M059J (cell line): Measurements from ENCODE around the gene HPCA. TPM values are rescaled to one million over a fixed set of nuclear protein-coding genes. Genes with fewer than 3 reads are reported as not detected.

Experiments used
- DNase-seq: peaks from one replicate; pipeline ENCODE4 v3.0.0-alpha.2; 2012; ENCODE audit warnings: low read depth
- total RNA-seq: library from RNA; depleted of rRNA; stranded (reverse); fragments of >200 nt; shearing (Covaris generic); gene quantifications from 2 replicates; pipeline ENCODE4 v1.2.3, GENCODE V29; 2014

The HPCA gene
- total RNA-seq, 1 experiment from 2014 or later, result 0.07 TPM

DNA sequence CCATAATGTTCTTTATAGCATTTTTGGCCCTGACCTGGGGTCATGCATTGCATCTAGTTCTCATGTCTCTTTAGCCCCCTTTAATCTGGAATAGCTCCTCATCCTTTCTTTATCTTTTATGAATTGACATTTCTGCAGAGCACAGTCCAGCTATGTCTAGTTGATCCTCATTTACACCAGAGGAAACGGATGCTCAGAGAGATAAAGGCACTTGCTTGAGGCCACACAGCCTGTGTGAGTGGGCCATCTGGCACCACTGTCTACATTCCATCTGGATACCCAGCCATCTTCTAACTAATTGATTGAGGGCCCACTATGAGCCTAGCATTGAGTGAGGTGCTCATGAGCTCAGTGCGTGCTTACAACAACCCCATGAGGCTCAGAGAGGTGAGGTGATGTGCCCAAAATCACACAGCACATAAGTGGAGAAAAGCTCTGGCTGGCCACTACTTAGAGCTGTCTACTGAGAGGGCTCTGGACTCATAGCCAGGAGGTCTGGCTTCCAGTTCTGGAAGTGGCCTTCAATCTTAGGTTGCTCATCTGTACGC is 3.5 kb downstream of the HPCA start:
- DNase-seq, result no peak

DNA sequence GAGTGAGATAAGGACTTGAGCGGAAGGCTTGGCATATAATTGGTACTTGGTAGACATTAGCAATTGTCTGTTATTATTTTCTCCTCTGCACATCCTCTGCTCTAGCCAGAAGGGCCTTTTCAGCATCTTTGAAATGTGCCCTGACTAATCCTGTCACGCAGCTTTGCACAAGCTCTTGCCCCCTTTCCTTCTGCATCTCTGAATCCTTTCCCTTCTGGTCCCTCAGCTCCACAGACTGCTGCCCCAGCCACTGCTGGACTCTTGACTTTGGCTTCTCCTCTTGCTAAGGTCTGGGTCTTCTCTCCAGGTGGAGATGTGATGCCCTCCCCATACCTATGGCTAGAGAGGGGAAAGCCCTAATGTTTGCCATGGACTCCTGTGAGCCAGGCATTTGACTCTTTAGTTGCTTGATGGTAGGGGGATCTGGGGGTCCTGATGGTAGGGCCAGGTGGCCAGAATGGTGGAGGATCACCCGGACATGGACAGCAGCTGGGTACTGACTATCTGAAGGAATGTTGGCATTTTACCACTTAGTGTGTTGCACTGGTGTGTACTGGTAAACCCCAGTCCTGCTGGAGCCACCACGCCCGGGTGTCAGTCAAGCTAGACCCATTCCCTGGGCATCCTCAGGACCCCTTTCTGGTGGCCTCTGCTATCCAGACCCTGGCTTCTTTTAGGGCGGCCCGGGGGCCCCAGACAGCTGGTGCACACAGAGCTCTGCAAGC is 4.4 kb downstream of the HPCA start:
- no peak for DNase-seq

DNA sequence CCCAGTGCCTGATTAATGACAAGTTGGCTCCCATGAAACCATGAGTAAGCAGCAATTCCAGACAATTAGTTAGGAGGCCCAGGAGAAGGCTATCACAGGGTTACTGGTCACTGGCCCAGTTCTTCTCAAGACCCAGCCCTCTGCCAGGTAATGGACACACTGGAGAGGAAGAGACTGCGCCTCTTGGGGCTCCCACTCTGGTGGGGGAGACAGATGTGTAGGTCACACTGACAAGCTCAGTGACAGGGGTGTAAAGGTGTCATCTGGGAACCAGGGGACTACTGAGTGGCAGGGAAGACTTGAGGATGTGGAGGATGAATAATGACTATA is 4.9 kb downstream of the HPCA start:
- DNase-seq, result no peak

DNA sequence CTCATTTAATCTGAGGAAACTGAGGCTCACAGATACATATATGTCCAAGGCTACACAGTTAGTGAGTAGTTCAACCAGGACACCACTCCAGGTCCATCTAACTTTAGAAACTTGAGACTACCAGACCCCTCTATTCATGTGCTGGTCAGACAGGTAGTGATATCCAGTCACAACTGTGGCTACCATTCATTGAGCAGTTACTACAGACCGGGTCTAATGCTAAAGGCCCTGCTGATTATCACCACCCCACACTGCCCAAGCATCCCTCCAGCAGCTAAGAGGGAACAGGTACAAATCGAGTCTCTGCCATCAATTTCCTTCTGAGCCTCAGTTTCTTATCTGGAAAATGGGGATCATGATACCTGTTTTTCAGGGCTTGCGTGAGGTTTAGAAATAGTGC is 5.3 kb downstream of the HPCA start:
- no peak for DNase-seq

DNA sequence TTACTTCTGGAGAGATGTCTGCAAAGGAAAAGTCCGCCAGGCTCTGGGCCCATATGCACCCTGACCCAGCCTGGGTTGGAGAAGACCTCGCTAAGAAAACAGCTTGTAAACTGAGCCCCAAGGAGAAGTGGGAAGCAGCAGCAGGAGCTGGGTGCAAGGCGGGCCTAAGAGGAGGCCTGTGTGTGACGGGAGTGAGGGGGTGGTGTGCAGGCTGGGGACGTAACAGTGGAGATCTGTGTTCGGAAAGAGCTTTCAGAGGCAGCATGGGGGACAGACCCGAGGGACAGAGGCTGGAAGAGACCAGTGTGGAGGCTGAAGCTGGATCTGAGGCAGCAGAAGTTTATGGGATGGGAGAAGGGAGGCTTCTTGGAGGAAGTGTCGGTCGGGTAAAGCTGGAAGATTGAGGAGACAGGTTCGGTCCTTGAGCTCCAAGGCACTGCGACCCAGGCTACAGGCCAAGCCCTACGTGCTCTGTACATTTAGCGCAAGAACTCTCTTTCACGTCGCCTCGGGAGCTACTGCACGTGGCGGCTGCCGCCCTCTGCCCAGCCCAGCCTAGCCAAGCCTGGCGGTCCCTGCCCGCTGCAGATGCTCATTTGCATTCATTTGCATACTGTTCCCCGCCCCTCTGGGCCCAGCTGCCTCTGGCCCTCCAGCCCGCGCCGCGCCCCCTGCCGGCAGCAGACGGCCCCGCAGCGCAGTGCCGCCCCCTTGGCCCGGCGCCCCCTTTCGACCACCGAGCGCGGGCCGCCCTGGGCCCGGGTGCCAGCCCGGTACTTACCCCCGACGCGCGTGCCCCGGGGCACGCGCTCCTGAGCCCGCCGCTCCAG is 6.3 kb downstream of the HPCA start:
- peak; percentile 54 for DNase-seq

DNA sequence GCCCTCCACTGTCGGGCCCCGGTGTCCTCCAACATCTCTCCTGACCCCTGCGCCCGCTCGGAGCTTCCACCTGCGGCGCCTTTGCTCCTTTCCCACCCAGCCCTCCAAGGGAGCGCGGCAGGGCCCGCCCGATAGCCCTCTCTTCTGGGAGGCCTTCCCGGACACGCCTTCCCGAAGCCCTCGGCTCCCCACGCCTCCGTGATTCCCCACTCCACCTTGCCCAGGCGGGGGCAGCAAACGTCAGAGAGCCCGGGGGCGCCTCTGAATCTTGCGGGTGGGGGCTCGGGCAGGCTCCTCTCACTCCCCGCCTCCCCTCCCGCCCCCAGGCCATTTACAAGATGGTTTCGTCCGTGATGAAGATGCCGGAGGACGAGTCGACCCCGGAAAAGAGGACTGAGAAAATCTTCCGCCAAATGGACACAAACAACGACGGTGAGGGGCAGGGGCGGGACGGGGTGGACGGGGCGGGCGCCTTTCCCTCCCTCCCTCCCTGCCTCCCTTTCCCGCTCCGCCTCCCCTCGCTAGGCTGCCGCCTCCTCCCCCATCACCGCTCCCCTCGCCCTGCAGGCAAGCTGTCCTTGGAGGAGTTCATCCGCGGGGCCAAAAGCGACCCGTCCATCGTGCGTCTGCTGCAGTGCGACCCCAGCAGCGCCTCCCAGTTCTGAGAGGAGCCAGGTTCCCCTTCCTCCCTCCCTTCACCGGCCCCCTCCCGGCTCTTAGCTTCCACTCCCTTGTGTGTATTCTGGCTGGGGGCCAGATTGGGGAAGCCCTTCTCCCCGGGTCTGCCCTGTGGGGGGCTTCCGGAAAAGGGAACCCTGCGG is 7.1 kb downstream of the HPCA start:
- DNase-seq, result peak; percentile 40

DNA sequence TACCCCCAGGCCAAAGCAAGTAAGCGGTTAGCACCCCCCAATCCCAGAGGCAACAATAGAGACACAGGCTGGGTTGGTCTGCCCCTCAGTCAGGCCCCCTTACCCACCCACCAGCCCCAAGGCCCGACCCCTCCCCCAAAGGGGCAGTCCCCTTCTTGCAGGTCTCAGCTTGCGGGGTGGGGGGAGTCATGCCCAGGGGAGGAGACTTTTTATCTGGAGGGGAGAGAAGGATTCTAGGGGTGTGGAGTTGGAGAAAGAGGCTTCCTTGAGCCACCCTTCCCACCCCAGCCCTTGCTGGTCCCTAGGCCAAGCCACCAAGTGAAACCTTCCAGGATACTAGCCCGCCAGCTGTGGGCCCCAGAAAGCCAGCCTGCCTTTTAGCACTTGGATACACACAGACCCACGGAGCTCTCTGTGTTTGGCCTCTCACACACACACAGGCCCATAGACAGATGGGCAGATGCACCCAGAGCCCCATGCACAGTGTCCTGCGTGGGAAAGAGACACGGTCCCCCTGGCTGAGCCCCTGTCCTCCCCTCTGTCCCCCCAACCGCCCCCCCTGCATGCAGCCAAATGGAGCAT is 7.8 kb downstream of the HPCA start:
- DNase-seq, result no peak

DNA sequence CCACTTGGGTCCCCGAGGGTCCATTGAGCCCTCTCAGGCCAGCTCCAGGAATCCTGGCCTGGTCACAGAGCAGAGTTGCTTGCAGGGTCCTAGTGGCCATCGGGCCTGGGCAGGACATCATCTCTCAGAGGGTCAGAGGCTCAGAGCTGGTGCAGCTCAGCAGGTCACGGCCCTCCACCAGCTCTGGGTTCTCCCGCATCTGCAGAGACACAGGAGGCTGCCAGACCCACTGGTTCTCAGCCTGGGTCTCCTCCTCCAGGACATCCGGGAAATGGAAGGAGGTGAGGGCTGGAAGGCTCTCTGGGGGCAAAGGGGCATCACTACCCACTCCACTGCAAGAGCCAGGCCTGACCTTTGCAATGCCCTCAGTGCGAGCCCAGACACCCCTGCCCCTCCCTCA is 8.4 kb downstream of the HPCA start:
- DNase-seq, result no peak

DNA sequence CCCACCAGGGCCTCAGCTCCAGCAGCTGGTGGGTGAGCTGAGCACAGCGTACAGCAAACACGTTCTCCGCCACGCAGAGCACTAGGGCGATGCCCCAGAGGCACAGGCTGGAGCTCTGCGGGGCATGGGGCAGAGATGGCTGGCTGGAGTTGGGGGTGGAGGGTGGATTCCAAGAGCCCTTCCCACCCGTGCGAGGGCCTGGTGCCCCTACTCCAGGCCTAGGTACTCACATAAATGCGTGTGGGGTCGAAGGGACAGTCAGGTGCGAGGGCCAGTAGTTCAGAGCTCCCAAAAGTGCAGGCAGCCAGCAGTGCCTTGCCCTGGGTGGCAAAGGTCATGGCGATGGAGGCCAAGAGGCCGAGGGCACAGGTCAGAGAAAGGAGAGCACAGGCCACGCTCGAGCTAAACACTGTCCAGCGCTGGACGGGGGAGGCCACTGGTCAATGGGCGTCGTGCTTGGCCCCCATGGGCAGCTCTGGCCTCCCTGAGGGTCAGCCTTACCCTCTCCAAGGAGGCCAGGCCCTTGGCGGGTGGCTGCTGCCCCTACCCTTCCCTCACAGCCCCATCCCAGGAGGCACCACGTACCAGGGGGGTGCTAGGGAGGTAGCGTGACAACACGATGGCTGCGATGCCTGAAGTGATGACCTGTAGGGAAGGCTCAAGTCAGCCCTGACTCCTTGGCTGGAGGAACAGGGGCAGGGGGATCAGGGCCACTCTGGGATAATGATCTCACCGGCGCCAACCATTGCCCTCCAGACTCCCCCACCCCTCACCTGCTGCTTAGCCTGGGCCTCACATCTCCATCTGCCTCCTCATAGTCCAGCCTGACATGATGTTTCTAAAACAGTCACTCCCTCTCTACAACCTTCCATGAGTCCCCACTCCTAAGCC is 9.3 kb downstream of the HPCA start:
- no peak for DNase-seq

DNA sequence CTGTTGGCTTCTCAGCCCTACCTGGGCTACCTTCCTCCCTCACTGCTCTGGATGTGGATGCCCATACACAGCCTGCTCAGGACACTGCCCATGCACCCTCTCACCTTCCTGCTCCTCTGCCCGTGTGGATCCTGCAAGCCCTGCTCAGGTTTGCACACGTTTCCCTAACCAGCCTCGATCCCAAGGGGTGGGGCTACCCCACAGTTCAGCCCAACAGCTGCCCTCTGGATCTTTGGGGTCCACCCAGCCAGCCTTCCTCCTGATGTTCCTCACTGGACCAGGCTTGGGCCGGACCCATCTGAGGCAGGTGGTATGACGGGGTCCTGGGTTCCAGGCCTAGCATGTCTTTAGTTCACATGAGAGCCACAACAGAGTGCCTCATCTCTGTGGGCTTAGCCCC is 10.2 kb downstream of the HPCA start:
- DNase-seq, result no peak

DNA sequence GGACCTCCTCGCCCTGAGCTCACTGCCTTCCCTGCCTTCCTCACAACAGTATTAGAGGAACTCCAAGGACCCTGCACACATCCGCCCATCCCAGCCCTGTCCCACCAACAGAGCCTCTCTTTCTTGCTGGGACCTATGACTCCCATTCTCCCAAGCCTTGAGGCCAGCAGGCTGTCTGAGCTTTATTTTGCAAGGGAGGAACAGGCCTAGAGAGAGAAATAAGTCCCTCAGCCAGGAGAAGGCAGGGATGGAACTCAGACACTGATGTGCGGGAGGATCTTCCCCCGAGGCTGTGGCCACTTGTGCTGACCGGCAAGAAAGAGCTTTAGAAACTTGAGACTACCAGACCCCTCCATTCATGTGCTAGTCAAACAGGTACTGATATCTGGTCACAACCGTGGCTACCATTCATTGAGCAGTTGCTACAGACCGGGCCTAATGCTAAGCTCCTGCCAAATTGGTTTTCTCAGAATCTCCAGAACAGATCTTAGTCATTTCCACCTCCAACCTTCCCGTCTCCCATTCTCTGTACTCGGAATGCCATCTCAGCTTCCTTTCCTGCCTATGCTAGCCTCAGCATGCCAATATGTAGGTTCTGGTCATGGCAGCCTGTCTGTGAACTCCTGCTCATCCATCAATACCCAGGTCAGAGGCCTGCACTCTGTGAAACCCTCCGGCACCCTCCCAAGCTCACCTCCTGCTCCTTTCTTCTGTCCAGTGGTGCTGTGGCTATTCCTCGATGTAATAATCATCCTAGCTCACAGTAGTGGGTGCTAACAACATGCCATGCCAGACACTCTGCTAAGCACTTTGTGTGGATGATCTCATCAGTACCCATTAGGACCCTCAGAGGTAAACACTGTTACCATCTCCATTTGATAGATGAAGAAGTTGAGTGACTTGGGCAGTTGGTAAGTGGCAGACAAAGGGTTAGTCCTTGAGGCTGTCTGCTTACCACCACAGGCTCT is 11.1 kb downstream of the HPCA start:
- no peak for DNase-seq

DNA sequence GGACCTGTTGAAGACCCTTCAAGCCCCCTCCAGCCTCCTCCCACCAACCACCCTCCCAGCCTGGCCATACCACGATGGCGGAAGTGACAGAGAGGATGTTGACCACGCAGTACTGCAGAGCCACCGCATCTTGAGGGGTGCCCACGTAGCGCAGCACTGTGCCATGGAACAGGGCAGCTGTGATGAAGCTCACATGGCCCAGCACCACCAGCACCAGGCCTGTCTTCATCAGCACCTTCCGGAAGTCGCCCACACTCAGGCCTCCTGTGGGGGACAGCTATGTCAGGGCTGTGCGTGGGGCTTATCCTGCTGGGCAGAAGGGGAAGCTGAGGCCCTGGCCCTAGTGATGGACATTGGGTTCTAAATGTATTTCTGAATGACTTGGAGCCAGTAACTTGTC is 11.8 kb downstream of the HPCA start:
- no peak for DNase-seq

DNA sequence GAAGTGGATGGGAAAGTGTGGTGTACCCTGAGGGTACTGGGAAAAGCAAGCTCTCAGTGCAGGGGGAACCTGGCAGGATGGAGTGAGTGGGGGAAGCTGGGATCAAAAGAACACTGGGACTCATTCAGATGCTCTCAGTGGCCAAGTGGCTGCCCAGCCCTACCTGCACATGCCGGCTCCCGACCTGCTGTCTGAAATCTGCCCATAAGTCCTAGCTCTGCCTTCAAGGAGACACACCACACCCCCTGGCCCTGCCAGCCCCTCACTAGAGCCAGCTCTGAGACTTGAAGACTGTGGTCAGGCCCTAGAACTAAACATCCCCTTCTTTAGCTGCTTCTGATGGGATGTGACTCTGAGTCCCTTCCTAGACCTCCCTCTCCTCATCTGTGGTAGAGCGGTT is 12.7 kb downstream of the HPCA start:
- no peak for DNase-seq

DNA sequence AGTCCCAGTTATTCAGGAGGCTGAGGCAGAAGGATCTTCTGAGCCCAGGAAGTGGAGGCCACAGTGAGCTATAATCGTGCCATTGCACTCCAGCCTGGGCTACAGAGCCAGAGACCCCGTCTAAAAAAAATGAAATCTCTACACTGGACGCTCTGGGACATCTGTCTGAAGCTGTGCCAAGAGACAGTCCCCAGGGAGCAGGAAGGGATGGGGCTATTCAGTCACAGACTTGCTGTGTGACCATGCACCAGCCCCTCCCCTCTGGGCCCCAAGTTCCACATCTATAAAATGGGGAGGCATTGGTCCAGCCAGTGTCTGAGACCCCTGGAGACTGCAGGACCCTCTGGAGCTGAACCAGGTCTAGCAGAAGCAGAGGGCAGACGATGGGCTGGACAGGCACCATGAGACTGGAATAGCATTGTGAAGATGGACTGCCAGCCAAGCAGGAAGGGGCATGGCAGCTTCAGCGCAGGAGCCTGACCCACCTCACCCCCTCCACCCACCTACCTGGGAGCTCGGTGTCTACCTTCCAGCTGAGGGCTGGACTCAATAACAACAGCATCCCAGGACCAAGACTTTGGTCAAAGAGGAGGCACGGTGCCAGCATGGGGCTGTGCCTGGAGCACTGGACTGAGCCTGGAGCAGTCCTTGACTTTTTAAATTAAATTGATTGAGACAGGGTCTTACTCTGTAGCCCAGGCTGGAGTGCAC is 13.4 kb downstream of the HPCA start:
- no peak for DNase-seq

DNA sequence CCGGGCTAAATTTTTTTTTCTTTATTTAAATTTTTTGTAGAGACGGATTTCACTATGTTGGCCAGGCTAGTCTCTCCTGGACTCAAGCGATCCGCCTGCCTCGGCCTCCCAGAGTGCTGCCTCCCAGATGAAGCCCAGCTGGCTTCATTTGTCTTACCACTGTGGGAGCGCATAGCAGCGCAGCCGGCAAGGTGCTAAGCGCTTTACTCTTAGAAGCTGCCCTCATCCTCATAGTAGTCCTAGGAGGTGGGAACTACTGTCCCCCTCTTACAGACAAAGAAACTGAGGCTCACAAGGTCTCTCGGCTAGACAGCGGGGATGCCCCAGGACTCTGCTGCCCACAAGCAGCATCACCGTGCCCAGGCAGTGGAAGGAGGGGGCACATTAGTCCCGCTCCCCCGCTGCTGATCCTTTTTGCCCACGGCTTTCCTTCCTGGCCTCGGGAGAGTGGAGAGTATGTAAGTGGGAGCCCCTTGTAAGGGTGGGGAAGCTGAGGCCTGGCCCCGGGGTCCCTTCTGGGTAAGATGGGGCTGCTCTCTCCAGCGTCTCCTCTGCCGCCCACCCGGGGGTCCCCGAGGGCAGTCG is 14.2 kb downstream of the HPCA start:
- no peak for DNase-seq

DNA sequence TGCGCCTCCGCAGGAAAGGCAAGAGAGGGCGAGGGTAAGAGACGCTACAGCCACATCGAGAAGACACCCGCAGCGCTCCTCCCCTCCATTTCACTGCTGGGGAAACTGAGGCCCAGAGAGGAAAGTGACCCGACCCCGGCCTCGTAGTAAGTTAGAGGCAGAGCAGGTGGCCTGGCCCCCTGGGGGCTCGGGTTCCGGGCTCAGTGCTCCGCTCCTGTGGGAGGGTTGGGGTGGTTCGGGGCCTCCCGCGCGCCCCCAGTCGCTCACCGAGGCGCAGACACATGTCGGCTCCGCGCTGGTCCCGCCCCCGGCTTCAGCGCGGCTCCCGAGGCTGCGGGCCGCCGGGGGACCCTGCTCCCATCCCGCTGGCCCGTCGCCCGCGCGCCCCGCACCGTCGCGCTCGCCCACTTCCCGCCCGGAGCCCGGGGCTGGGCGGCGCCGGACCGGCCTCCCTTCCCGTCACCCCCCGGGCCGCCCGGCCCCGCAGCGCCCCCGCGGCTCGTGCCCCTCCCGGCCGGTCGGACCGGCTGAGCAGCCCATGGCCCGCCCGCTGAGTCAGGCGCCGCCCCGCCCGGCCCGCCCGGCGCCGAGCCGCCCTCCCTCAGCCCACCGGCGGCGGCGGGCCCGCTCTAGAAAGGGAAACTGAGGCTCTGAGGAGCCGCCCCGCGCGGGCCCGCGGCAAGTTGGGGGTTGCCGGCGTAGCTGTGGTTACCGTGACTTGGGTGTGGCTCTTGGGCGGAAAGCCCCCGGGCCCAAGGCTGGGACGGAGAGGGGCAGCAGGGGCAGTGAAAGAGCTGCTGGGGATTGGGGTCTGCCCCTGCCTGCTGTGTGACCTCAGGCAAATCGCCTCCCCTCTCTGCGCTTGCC is 14.9 kb downstream of the HPCA start, which contains the start of gene TMEM54:
TMEM54 (minus strand) TSS at position 434 of the 867 bp plus-strand sequence; CDS start at position 283, 151 bp downstream.
- no peak for DNase-seq

DNA sequence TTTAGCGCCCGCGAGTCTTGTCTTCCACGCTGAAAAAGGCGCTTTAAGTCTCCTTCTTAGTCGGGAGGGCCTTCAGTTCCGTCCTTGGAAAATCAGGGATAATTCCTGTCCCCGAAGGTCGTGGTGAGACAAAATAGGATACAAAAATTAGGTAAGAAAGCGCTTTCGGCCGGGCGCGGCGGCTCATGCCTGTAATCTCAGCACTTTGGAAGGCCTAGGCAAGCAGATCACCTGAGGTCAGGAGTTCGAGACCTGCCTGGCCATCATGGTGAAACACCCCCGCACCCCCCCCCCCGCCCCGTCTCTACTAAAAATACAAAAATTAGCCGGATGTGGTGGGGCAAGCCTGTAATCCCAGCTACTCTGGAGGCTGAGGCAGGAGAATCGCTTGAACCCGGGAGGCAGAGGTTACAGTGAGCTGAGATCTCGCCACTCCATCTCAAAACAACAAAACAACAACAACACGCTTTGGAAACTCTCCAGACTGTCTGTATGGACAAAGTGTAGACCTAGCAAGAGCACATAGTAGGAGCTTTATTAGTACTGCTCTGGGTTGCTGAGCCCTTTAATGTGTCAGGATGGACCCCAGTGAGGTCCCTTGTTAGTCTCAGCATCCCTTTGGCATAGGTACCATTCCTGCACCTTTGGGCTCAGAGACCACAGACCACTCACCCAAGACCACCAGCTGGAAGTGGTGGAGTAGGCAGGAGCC is 15.7 kb downstream of the HPCA start:
- DNase-seq, result no peak
